Kidney (tissue), 14 donors: ENCODE data around the gene USP24. TPM values are rescaled to one million over a fixed set of nuclear protein-coding genes. Genes with fewer than 3 reads are reported as not detected.

Source experiments
- DNase-seq, 5 donors: peaks; one replicate each; pipeline ENCODE4 v3.0.0-alpha.2; 2013 to 2020
- FAIRE-seq: peaks from 2 replicates; lab custom pipeline; 2012; peaks lifted over from hg19 to GRCh38; lab: Jason Lieb, UNC
- H3K27ac ChIP-seq, 2 donors: one replicate each; pipeline ENCODE4 v1.7.0; 2013; ENCODE audit warnings: low read depth in 2 of 2, low read length in 2 of 2, inconsistent platforms in 1 of 2
- H3K27me3 ChIP-seq: one replicate; pipeline ENCODE4 v1.7.1; 2013; ENCODE audit warnings: low read length, inconsistent platforms; ENCODE audit not compliant: control insufficient read depth, insufficient read depth
- H3K36me3 ChIP-seq, 3 donors: one replicate each; pipeline versions ENCODE4 v1.7.0 to v1.7.1; 2013; ENCODE audit warnings: low read length in 3 of 3, control low read depth in 1 of 3, inconsistent platforms in 1 of 3; ENCODE audit not compliant: insufficient read depth in 3 of 3, control insufficient read depth in 2 of 3
- H3K4me1 ChIP-seq, 3 donors: one replicate each; pipeline versions ENCODE4 v1.7.0 to v1.7.1; 2013; ENCODE audit warnings: low read length in 3 of 3, inconsistent platforms in 1 of 3, low read depth in 1 of 3; ENCODE audit not compliant: control insufficient read depth in 2 of 3, insufficient read depth in 2 of 3
- H3K4me3 ChIP-seq, 3 donors: one replicate each; pipeline versions ENCODE4 v1.7.0 to v1.8.1; 2013; ENCODE audit warnings: low read length in 3 of 3, control low read depth in 1 of 3, inconsistent platforms in 1 of 3
- H3K9ac ChIP-seq, 3 donors: one replicate each; pipeline versions ENCODE4 v1.7.0 to v1.7.1; 2013; ENCODE audit warnings: low read length in 3 of 3, control low read depth in 1 of 3, inconsistent platforms in 1 of 3
- H3K9me3 ChIP-seq, 3 donors: one replicate each; pipeline versions ENCODE4 v1.7.0 to v1.7.1; 2013; ENCODE audit warnings: low read length in 3 of 3, control low read depth in 1 of 3, inconsistent platforms in 1 of 3; ENCODE audit not compliant: control insufficient read depth in 2 of 3, insufficient read depth in 1 of 3
- intact Hi-C: fragments of 100-400 bp; cut with DNase I; formaldehyde crosslinking; loops from one replicate; pipeline ENCODE4 v1.11.1; 2022
- polyA plus RNA-seq: library from polyadenylated mRNA; stranded (reverse); fragments of 350-450 nt; fragmentation: Illumina TruSeq; extraction: RNeasy Lipid Tissue Mini Kit (QIAGEN cat#74804); gene quantifications from one replicate; pipeline ENCODE4 v1.2.3, GENCODE V29; 2014; ENCODE audit warnings: low read depth, low replicate concordance; ENCODE audit not compliant: insufficient read depth
- total RNA-seq: library from RNA; stranded (reverse); fragmentation: NEBNext Ultra II Directional; extraction: Animal tissue kit (Norgen Biotek cat#: 25700); gene quantifications from one replicate; pipeline ENCODE4 v1.2.1, GENCODE V29; 2021
- TF ChIP-seq, protein P1 (sequence below): IDR thresholded peaks from 3 replicates; pipeline ENCODE4 v1.5.1; 2012; ENCODE audit warnings: mild to moderate bottlenecking, moderate library complexity, borderline replicate concordance; ENCODE audit not compliant: insufficient read depth; ENCODE audit errors: extremely low read depth
- donor health status: control.
- donor health status: control.
- donor health status: control.
- donor health status: control.
- donor health status: control.
- donor health status: DM: yes; HTN: yes; CAD: no.
- donor health status: Normal renal cell carcinoma (clear cell type).

The USP24 gene
- total and polyA plus RNA-seq, 2 donors from 2014 or later: 10.1 to 49.2 TPM

- FAIRE-seq (no peak), DNase-seq (no peak)
- Histone ChIP-seq H3K27me3 (no peaks in the 10 kb centered on the region), H3K4me3 (no peak overlapping the region), H3K27ac (no peak overlapping the region), H3K9ac (no peak overlapping the region), H3K4me1 (no peaks in the 10 kb centered on the region), H3K9me3 (no peaks in the 10 kb centered on the region), H3K36me3 (peaks cover 4 to 52% (median 19%) of the 10 kb centered on the region in 3 donors)
- TF ChIP-seq, protein P1, sequence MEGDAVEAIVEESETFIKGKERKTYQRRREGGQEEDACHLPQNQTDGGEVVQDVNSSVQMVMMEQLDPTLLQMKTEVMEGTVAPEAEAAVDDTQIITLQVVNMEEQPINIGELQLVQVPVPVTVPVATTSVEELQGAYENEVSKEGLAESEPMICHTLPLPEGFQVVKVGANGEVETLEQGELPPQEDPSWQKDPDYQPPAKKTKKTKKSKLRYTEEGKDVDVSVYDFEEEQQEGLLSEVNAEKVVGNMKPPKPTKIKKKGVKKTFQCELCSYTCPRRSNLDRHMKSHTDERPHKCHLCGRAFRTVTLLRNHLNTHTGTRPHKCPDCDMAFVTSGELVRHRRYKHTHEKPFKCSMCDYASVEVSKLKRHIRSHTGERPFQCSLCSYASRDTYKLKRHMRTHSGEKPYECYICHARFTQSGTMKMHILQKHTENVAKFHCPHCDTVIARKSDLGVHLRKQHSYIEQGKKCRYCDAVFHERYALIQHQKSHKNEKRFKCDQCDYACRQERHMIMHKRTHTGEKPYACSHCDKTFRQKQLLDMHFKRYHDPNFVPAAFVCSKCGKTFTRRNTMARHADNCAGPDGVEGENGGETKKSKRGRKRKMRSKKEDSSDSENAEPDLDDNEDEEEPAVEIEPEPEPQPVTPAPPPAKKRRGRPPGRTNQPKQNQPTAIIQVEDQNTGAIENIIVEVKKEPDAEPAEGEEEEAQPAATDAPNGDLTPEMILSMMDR: no peak
- intact Hi-C loops: no loop called here
These were observed 67.6 kb downstream of the USP24 start for GRCh38 chr1:55147524-55147923.

DNA sequence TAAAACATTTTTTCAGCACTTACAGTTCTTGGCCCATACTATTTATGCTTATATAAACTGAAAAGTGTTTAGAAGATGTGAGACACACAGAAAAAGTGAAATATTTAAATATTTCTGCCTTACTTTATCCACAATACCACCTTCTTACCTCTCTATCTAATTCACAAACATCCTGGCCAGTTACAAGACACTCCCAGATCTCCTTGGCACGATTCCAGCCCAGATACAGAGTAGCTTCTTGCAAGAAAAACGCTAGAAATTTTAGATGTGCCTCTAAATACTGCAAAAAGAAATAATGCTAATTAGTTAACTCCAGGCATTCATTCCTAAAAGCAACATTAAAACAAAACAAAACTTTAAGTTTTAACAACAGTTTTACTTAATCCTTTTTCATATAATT lies 68.4 kb downstream of the USP24 start:
- no peaks in the 10 kb centered on the region for H3K27me3 ChIP-seq
- TF ChIP-seq, protein P1: no peak
- no peak overlapping the region for H3K27ac ChIP-seq
- no peaks in the 10 kb centered on the region for H3K4me1 ChIP-seq
- H3K36me3 ChIP-seq: peaks cover 4 to 53% (median 24%) of the 10 kb centered on the region in 3 donors
- FAIRE-seq (no peak), DNase-seq (peak in 1 of 5 donors; percentile 23)
- intact Hi-C loops: no loop called here
- no peaks in the 10 kb centered on the region for H3K9me3 ChIP-seq
- no peak overlapping the region for H3K4me3 ChIP-seq
- no peak overlapping the region for H3K9ac ChIP-seq

GRCh38 chr1:55144886-55145285 lies 70.3 kb downstream of the USP24 start:
- intact Hi-C loops: loop anchor here (5.0 kb wide), 1 partner anchor 132 kb away; no protein-coding TSS in a partner anchor
- FAIRE-seq (no peak), DNase-seq (no peak)
- no peak overlapping the region for H3K4me3 ChIP-seq
- H3K36me3 ChIP-seq: peaks cover 4 to 54% (median 25%) of the 10 kb centered on the region in 3 donors
- no peaks in the 10 kb centered on the region for H3K4me1 ChIP-seq
- no peak overlapping the region for H3K27ac ChIP-seq
- TF ChIP-seq, protein P1: no peak
- H3K27me3 ChIP-seq: no peaks in the 10 kb centered on the region
- H3K9me3 ChIP-seq: no peaks in the 10 kb centered on the region
- H3K9ac ChIP-seq: no peak overlapping the region

- Histone ChIP-seq H3K9ac (no peak overlapping the region), H3K27ac (no peak overlapping the region), H3K4me3 (no peak overlapping the region), H3K4me1 (no peaks in the 10 kb centered on the region), H3K36me3 (peaks cover 5 to 53% (median 27%) of the 10 kb centered on the region in 3 donors), H3K9me3 (no peaks in the 10 kb centered on the region), H3K27me3 (no peaks in the 10 kb centered on the region)
- intact Hi-C loops: loop anchor here (5.0 kb wide), 1 partner anchor 134 kb away; no protein-coding TSS in a partner anchor
- no peak for FAIRE-seq
- TF ChIP-seq, protein P1: no peak
- DNase-seq: no peak
These were observed 71.5 kb downstream of the USP24 start for GRCh38 chr1:55143684-55144083.
